RPMI8226 (cell line): ENCODE results near the gene RPL36.

Source experiments
- DNase-seq: peaks from one replicate; pipeline ENCODE4 v3.0.0-alpha.2; 2015

The RPL36 gene

DNA sequence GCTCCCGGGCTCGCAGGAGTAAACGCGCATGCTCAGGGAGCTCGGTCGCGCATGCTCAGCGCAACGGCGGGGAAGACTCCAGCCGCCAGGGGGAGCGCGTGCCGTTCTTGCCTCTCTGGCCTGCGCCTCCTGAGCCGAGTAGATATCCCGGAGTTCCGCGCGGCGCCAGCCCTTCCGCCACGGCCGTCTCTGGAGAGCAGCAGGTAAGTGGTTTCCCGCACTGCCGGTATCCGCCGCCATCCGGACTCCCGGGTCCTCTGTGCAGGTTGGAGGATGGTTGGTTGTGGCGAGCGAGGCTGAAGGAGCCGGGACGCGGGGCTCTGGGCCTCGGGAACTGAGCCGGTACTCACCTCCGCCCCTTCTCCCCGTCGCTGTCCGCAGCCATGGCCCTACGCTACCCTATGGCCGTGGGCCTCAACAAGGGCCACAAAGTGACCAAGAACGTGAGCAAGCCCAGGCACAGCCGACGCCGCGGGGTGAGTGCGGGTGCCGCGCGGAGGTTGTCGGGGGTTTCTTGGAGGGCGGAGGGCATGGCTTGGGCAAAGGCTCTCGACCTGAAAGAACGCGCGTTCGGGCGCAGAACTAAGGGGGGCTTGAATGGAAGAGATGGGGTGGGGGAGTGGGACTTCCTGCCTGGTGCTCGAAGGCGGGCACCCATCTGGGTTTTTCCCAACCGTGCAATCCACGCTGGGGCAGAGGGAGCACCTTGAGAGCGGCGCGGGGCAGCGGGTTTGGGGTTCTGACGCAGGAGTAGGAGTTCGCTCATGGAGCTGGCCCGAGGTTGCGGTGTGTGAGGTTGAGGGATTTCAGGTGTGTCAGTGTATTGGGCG lies at the start of gene RPL36:
Gene RPL36 (plus strand): TSS at position 171 of the 830 bp plus-strand sequence. CDS start 213 bp downstream, at position 384.
- DNase-seq, result peak; percentile 98

DNA sequence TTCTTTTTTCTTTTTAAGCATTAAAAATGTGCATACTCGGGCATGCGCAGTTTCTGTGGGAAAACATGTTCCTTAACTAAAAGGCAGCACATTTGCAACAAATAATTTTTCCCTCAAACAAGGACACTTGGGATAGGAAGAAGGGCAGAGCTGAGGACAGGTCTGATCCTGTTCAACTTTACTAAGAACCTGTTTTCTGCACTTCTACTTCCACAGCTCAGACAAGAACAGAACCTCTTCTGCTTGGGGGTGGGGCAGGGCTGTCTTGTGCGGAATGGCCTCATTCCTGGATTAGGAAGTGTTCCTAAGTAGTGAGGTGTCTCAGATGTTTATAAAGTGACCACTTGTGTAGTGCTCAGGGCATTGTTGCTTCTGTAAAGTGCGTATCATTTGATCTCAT lies 48.9 kb upstream of the RPL36 start:
- DNase-seq, result no peak

DNA sequence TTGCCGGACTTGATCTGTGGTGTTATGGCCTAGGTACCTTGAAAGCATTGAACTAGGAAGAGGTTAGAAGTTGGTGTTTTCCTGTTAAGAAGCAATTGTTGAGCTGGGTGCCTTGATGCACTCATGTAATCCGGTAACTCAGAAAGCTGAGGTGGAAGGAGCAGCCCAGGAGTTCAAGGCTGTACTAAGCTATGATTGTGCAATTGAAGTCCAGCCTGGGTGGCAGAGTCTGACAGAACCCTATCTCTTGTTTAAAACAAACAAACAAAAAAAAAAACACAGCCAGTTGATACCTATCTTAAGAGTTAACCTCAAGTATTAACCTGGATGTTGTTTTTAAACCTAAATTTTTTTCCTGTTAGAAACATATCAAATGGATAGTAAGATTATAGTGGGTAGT lies 47.9 kb upstream of the RPL36 start:
- no peak for DNase-seq

DNA sequence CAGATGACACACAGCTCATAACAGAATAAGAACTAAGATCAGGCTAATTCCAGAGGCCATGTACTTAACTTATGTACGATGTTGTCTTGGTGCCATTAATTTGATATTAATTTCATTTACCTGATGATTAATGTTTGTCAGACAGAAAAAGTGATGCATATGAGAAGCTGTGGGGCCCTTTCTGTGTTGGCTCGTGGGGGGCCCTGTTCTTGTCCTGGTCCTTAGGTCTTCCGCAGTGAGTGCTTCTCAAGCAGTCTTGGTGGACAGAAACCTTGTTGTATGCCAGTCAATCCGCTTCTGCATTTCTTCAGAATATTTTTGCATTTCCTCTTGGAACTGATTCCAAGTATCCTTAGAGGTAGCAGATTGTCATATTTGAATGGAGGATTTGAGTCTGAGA lies 47.0 kb upstream of the RPL36 start:
- DNase-seq, result no peak

DNA sequence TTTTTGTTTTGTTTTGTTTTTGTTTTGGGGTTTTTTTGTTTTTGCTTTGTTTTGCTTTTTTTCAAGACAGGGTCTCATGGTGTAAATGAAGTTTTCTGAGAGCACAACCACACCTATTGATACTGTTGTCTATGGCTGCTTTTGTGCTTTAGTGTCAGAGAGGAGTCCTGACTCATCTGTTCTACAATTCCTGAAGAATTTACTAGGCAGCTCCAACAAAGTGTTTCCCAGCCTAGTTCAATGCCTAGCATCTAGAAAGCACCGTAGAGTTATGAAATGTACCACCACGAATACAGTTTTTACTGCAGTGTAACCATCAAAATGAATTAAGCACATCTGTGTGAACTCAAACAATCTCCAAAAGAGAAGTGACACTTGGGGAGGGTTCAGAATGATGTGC lies 46.1 kb upstream of the RPL36 start:
- no peak for DNase-seq

DNA sequence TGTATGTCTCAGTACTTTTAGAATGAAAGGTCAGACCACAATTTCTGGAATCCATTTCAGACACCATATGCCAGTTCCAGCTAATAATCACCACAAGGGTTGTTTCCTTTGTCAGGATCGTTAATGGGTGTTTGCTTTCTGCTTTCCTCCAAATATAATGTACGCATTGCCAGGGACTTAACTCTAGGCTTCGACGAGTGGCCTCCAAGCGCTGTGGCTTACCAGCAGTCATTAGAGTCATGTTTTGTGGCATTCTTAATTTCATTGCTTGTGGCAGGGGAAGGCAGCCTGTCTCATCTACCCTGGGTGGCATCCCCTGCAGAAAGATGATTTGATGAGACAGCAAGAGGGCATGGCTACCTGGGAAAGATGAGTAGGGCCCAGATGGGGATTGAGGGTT lies 44.7 kb upstream of the RPL36 start:
- DNase-seq, result no peak

DNA sequence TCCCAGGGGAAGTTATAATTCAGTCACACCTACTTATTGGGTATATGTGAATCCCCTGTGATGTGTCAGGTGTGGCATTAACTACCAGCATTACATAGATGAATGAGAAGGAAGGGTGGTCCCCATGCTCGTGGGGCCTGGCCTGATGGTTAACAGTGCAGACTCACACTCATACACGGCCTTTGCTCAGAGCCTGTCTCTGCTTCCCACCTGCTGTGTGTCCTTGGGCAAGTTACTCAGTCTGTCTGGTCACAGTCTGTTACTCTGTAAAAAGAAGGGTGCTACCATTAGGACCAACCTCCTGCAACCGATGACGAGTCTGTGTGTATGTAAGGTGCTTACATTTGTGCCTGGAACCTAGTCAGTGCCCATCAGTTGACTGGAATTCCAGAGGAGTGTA lies 43.4 kb upstream of the RPL36 start:
- no peak for DNase-seq

DNA sequence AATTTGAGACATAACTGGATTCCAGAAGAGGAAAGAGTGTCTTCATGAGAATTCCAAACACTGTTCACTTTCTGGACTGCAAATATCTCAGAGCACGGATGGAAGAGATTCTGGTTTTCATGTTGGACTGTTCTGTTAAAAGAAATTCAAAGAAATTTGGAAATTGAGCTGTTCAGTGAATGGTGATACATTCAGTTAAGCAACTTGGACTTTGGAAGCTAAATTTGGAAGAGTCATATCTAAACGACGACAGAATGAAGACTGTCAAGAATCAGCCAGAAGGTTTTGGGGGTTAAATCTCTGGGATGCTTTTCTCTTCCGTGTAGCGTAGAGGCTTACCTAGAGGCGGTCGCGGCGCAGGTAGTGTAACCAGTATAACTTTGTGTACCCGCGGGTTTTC lies 41.6 kb upstream of the RPL36 start:
- DNase-seq, result no peak

DNA sequence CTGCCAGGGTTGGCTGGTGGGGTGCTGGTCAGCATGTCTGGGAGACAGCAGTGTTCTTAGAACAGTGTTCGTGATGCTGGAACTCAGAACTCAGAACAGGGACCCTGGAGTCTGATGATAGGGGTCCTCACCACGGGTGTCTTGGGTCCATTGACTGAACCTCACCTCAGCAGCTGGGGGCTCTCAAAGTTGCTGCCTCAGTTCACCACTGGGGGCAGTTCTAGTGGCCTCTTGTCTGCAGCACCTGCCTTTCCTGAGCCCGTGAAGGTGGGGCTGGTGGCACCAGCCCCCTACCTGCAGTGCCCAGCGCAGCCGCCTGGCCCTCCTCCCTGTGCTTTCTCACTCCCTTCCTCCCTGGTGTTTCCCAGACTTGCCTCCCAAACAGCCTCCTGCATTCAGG lies 38.7 kb upstream of the RPL36 start:
- no peak for DNase-seq

DNA sequence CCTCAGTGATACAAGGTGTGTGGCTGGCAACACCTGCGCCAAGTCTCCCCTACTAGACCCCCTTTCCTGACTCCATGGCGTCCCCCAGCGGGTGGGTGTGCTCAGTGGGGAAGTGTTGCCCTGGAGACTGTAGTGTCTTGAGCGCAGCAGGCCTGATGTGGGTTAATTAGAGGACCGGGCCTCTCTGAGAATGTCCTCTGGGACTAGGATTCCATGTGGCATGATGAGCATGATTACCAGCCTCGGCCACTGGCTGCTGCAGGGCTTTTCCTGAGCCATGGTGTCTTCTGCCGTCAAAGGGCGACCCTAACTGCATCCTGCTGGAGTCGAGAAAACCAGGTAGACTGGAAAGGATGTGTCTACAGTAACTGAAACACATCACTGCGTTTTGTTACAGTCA lies 37.8 kb upstream of the RPL36 start:
- DNase-seq, result no peak

DNA sequence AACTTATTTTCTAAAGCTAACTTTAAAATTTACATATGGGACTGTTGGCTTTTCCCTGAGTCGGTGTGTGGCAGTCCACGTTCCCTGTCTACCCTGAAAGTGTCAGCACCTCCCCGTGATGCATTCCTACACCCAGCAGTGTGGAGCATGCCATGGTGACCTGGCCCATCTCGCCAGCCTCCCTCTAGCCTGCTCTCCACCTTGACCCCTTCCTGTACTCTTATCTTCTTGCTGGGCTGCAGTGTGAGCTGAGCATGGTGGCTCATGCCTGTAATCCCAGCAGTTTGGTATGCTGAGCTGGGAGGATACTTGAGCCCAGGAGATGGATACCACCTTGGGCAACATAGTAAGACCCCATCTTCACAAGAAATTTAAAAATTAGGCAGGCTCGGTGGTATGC lies 35.2 kb upstream of the RPL36 start:
- DNase-seq, result no peak

DNA sequence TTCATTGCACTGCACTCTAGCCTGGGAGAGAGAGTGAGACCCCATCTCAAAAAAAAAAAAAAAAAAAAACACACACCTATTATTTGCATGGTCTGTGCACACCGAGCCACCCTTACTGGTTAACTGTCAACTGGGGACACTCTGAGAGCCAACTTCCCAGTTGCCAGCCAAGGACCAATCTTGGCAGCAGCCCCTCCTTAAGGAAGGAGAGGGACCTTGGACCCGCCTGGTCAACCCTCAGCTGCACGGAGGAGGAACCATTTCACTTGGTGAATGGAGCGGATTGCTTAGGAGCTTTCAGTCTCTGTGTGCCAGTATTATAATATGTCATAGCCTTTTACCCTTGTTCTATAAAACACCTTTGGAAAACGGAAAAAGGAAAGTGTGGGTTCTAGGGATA lies 34.7 kb upstream of the RPL36 start:
- no peak for DNase-seq

DNA sequence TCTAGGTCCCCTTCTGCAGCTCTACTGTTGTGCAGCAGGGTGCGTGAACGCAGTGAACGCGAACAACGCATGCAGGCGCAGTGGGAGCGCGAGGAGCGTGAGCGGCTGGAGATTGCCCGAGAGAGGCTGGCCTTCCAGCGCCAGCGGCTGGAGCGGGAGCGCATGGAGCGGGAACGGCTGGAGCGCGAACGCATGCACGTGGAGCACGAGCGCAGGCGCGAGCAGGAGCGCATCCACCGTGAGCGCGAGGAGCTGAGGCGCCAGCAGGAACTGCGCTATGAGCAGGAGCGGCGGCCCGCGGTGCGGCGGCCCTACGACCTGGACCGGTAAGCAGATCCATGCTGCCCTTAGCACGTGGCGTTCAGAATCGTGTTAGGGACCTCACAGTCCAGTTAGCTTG lies 28.6 kb upstream of the RPL36 start:
- DNase-seq, result no peak

DNA sequence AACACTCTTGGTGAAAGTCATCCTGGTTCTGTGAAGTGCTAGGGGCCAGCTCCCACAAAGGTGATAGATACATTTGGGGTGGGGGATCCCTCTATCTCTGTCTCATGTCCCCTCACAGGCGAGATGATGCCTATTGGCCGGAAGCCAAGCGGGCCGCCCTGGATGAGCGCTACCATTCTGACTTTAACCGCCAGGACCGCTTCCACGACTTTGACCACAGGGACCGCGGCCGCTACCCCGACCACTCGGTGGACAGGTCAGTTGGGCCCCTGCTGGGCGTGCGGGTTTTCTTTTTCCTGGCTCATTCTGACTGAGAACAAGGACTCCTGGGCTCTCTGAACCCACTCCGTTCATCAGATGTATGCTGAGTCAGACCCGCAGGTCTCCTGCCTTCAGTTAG lies 26.2 kb upstream of the RPL36 start:
- no peak for DNase-seq

DNA sequence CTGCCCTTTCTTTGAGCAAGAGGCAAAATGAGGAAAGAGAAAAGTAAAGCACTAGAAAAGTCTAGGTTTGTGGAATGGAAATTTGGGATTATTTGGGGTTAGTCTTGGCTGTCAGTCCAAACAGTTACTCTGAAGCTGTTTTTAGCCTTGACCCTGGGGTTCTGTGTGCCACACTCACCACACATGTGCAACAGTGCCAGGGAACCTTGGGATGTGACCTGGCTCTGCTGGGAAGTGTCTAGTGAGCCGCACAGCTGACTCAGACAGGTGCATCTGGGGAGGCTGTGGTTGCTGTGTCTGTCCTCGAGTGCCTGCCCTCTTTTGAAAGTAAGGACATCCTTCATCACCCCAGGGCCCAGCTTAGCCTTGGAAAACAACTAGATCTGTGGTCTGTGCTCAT lies 25.6 kb upstream of the RPL36 start:
- DNase-seq, result no peak

DNA sequence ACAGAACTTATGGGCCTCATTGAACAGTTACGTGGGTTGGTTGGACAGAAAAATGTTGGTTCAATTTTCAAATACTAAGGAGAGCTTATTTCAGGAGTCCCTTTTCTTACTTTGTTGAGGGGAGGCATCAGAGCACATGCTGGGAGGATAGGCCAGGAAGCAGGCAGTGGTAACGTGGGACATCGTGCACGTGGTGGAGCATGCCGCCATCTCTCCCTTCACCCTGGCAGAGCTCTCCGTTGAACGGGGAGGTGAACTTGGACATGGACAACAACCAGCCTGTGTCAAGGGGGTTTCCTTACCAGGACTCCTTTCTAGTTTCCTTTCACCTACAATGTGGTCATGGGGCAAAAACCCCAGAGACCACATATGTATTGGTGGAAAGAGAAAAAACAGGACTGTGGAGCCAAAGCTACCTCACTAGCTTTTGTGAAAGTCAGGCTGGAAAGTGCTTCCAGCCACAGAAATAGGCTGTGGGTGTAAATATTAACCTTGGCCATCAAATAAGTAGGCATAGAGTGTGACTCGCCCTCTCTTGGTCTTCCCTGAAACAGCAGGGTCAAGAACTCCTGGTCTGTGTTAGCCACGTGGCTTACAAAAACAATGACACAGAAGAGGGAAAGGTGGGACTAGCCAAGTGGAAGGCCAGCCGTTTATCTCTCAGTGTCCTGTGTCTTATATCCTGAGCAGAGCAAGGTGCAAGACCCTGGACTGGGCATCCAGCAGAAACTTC lies 24.1 kb upstream of the RPL36 start:
- DNase-seq, result no peak

DNA sequence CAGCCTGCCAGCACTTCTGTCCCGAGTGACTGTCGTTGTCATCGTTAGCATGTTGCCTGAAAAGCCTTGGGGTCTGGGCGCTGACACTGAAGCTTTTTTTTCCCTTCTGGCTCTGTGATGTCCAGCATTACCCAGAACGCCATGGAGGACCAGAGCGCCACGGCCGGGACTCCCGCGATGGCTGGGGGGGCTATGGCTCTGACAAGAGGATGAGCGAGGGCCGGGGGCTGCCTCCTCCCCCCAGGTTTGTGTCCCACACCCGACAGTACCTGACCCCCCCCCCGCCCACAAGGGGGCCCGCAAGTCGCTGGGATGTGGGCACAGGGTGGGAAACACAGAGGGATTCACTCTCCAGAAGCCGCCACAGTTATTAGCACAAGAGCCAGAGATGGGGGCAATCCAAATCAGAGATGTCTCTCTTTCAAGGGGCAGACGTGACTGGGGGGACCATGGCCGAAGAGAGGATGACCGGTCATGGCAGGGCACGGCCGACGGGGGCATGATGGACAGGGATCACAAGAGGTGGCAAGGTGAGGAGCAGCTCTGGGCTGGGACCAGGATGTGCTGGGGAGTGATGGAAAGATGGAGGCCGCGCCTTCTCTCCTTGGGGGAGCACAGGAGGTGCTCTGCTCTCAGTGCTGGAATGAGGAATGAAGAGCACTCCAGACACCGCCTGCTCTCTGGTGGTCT lies 23.0 kb upstream of the RPL36 start:
- no peak for DNase-seq

DNA sequence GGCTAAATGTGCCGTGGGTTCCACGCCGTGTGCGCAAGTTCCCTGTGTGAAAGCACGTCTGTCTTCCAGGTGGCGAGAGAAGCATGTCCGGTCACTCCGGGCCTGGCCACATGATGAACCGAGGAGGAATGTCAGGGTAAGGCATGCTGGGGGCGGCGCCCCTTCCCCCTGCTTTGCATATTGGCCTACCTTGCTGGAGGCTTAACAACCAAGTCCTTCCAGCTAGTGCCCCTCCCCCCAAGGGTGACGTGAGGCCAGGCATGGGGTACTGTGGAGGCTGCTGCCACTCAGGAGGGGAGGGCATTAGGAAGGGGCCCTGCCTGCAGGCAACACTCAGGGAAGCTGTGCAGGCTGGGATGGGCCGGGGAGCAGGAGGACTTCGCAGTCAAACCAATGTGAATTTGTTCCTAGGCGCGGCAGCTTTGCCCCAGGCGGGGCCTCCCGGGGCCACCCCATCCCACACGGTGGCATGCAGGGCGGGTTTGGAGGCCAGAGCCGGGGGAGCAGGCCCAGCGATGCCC lies 22.3 kb upstream of the RPL36 start:
- DNase-seq, result no peak

DNA sequence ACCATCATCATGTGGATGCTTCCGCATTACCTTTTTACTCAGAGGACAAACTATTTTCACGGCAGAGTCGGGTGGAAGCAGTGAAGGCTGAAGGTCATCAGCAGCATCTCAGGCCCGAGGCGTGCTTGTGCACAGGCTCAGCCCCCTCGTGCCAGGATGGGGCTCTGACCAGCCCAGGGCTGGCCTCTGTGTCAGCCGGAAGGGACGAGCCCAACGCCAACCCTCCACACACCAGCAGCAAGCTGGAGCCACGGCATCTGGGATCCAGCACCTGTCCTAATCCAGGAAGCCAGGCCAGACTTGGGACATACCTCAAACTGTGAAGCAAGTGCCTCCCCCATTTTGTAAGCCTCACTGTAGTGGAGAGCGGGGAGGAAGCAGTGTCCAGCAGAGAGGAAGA lies 20.9 kb upstream of the RPL36 start:
- DNase-seq, result no peak

DNA sequence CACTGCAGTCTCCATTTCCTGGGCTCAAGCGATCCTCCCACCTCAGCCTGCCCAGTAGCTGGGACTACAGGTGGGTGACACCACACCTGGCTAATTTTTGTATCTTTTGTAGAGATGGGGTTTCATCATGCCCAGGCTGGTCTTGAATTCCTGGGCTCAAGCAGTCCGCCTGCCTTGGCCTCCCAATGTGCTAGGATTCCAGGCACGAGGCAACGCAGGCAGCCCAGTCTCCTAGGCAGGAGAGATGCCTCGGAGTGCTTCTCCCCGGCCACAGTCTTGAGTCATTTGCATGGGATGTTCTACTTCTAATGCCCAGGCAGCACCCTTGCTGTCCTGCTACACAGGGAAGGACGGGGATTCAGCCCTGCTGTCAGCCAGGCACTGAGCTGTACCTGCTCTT lies 18.5 kb upstream of the RPL36 start:
- no peak for DNase-seq

DNA sequence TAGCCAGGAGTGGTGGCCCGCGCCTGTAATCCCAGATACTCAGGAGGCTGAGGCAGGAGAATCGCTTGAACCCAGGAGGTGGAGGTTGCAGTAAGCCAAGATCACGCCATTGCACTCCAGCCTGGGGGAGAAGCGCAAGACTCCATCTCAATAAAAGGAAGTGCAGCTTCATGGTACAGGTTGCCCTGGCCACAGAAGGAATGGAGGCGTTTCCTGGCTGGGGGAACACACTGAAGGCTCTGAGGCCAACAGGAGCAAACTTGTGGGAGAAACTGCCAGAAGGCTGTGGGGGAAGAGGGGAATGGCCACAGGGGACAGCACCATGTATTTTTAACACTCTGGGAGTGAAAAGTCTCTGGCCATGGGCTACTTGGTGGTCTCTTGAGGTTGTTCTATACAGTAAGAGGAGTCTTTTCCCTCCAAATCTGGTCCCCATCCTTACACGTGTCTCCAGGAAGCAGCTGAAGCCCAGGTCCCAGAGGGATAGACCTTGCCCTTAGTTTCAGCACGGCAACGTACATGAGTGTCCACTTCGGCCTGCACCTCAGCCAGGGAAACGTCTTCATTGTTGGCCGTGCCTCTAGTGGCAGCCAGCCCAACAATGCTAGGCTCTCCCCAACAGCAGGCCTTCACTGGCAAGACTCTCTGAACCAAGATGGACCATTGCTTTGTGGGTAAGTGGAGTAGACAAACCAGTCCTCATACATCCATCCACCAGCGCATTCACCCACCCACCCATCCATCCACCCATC lies 17.2 kb upstream of the RPL36 start:
- DNase-seq, result no peak

DNA sequence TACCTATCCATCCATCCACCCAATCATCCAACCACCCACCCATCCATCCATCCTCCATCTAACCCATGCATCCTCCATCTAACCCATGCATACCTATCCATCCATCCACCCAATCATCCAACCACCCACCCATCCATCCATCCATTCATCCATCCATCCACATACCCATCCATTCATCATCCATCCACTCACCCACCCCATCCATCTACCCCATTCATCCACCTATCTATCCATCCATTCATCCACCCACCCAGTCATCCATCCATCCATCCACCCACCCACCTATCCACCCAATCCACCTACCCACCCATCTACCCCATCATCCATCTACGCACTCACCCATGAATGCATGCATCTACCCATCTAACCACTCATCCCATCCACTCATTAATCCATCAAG lies 16.3 kb upstream of the RPL36 start:
- DNase-seq, result no peak

DNA sequence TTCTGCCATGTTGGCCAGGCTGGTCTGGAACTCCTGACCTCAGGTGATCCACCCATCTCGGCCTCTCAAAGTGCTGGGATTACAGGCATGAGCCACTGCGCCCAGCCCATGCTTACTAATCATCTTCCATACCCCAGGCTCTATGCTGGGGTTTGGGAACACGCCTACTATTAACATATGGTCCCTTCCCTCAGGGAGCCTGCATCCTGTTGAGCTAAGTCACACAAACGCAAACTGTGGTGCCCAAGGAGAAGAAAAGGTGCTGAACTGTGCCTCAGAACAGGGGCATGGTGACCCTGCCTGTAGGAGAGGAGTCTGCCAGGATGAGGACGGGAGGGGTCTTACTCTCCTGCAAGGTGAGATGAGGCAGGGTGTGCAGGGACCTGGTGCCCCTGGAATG lies 15.4 kb upstream of the RPL36 start:
- DNase-seq, result no peak
